8988T (cell line): Measurements from ENCODE around the gene NLGN4Y.

Experiments
- DNase-seq: peaks from one replicate; pipeline ENCODE4 v3.0.0; 2011

The NLGN4Y gene

GRCh38 chrY:14679181-14679580, 154.9 kb downstream of the NLGN4Y start:
- no peak for DNase-seq

GRCh38 chrY:14694543-14694942, 170.2 kb downstream of the NLGN4Y start:
- DNase-seq = no peak

DNA sequence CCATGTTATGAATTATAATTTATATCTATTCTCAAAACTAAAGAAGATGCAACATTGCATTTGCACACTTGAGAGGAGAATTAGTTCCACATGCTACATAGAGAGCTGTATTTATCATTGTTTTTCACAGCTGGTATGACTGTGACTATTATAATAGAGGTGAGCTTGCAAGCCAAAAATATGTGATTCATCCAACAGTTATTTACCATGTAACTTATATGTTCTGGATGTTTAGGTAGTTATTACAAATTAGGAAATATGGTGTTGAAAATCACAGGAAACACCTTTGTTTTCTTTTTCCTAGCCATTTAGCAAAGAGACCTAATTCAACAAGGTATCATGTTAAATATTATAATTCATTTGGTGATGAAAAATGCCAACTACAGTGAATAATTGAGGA, 183.8 kb downstream of the NLGN4Y start:
- no peak for DNase-seq

DNA sequence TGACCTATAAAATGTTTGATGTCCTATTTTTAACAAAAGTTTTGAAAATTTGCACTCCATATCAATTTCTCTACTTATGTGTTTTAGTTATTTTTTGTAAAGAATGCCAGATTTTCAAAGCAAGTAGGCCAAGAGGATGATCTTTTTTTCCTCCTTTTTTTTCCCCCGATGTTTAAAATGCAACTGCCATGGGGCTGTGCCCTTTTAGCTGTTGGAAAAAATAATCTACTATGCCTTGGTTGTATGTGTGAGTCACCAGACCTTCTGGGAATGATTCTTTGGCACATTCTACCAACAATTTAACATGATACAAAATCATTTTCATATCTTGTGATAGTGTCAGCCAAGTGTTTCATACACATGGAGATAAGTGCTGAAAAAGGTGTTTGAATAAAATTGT, 217.3 kb downstream of the NLGN4Y start:
- no peak for DNase-seq

- DNase-seq = no peak
Measured at GRCh38 chrY:14748329-14748728, 224.0 kb downstream of the NLGN4Y start.

- no peak for DNase-seq
Measured at GRCh38 chrY:14755571-14755970, 231.2 kb downstream of the NLGN4Y start.

GRCh38 chrY:14762903-14763302, 238.6 kb downstream of the NLGN4Y start:
- DNase-seq = no peak

- DNase-seq = no peak
Measured at GRCh38 chrY:14763600-14763999, 239.3 kb downstream of the NLGN4Y start.

DNA sequence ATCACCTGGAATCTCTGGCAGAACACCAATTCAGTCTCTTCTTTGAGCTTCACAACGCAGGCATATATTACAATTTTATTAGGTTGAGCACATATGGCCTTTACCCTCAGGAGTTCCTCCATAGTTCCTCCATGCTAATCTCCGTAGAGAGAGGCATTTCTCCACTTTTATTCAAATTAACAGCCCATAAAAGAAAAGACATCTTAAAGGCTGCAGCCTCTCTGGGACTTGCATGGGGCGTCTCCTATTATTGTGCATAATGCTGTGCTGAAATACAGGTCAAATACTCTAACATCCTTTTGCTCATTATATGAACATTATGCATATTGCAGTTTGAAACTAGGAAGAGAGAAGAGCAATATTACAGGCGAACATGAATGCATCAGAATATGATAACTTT, 253.9 kb downstream of the NLGN4Y start:
- DNase-seq = no peak

- no peak for DNase-seq
Measured at GRCh38 chrY:14793104-14793503, 268.8 kb downstream of the NLGN4Y start.

DNA sequence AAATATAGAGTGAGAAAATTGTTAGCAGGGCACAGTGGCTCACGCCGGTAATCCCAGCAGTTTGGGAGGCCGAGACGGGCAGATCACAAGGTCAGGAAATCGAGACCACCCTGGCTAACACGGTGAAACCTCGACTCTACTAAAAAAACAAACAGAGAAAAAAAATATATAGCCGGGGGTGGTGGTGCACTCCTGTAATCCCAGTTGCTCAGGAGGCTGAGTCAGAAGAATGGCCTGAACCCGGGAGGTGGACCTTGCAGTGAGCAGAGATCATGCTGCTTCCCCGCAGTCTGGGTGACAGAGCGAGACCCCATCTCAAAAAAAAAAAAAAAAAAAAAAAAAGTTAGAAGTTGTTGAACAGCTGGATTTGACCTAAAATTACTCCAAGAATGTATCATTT, 269.3 kb downstream of the NLGN4Y start:
- DNase-seq = no peak

DNA sequence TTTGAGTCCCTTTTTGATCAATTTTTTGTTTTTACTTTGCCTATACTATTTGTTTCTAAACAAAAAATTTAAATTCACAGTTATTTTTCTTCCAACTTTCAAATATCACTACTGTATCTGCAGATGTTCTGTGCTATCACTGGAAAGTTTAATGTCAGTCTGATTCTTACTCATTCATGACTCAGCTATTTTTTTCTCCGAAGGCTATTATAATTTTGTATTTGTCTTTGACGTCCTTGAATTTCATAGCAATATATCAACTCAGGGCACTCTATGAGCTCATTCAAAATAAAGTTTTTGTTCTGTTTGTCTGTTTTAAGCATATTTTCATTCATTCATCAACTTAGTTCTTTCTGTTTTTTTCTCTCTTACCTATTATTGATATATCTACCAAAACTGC, 273.7 kb downstream of the NLGN4Y start:
- no peak for DNase-seq

DNA sequence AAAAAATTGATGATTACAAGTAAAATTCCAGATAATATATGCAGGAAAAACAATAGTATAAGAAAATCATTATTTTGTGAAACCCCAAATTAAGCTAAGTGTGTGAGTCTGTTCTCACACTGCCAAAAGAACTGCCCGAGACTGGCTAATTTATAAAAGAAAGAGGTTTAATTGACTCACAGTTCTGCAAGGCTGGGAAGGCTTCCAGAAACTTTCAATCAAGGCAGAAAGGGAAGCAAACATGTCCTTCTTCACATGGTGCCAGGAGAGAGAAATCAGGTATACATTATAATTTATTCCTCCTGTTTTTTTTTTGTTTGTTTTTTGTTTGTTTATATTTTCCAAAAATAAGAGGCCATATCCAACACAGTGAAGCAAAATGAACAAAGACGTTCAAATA, 276.8 kb downstream of the NLGN4Y start:
- DNase-seq = no peak

DNA sequence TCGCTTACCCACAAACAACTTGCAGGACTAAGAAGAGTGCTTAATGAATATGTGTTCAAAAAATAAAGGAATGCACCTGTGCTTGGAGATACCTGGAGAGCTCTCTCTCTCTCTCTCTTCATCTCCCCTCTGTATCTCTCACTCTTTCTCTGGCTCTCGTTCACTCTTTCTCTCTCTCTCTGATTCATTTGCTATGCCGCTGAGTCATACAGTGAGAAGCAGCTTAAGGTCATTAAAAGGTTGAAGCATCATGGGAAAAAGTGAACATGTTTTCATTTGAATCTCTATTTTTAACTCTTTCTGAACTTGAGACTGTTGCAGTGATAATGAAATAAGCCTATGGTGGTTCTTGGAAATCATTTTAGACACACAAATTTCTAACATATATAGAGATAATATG, 277.8 kb downstream of the NLGN4Y start:
- DNase-seq = no peak

DNA sequence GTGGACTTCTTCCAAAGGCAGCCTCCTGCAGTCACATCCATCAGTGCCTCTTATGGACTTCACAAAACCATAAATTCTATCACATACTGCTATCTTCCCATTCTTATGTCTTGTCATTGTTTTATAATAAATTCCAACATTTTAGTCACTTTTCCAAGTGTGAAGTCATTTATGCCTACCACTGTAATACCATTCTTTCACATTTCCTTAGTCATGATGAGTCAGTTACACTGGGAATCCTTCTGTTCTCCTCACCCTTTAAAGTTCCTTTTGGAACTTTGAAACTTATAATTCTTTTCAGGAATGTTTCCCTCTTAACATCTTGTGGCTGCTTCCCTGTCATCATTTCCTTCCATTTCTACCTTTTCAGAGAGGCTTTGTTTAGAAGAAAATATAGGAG, 279.7 kb downstream of the NLGN4Y start:
- no peak for DNase-seq

GRCh38 chrY:14818452-14818851, 294.1 kb downstream of the NLGN4Y start:
- no peak for DNase-seq

- no peak for DNase-seq
Measured at GRCh38 chrY:14822201-14822600, 297.9 kb downstream of the NLGN4Y start.

- DNase-seq = no peak
Measured at GRCh38 chrY:14822906-14823305, 298.6 kb downstream of the NLGN4Y start.

GRCh38 chrY:14824583-14824982, 300.3 kb downstream of the NLGN4Y start:
- DNase-seq = no peak

DNA sequence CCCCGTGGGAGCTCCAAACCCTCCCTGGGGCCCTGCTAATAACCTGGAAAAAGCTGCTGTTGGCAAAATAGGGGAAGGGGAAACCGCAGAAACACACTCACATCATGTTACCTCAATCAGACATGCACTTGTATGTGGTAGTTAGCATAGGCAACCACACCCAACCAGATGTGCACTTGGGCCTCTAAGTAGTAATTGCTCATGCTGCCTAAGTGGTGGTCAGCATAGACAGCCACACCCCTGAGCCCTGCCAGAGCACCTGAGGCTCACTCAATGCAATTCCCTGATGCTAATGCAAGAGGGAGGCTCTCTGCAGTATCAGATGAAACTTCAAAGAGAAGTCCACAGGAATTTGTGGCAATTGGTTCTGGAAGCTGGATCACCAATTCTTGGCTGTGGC, 301.4 kb downstream of the NLGN4Y start:
- DNase-seq = no peak

DNA sequence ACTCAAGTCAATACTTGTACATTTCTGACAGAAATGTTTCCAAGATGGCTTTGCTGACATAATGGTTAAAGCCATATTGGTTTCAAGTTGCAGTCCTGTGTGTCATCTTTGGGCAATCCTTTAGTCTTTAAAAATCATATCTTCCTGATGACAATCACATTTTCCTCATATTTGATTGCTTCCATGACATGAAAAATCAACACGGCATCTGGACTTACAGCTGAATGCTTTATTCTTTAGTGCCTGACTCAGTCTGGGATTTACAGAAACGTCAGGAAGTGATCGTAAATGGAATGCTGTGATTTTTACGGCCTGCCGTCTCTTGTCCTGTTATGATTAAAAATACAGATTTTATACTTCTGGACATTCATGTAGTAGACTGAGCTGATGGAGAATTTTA, 304.2 kb downstream of the NLGN4Y start:
- DNase-seq = no peak

DNA sequence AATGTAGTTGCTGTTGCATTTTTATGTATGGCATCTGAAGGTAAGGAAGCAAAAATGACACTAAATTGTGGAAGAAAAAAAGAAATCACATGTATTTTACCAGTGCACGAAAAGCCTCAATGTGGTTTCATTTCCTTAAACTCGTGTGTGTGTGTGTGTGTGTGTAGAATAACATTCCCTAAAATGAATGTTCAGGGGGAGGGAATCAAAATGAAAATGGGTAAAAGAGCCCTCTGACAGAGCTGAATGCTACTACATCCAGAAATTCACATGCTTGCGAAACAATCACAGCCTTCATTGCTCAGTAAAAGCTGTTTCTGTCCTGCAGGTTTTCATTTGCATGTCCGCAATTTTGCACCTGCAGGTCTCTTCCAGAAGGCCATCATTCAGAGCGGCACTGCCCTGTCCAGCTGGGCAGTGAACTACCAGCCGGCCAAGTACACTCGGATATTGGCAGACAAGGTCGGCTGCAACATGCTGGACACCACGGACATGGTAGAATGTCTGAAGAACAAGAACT, 305.1 kb downstream of the NLGN4Y start:
- no peak for DNase-seq

GRCh38 chrY:14834103-14835060, 310.1 kb downstream of the NLGN4Y start:
- no peak for DNase-seq

DNA sequence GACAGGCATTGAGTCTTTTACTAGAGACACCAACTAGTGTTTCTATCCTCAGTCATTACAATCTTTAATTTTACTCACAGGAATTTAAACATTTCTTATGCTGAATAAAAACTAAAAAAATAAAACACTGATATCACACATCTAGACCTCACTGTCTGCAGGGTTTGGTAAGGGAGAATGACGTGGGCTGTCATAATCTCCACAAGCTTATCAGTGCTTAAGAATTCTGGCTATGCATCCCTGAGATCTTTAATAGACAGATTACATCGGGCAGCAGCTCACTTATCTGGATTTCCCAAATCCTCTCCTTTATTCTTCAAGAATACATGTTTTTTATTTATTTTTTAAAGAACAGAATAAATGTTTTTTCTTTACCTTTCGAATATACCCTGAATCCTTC, 313.1 kb downstream of the NLGN4Y start:
- no peak for DNase-seq

GRCh38 chrY:14850734-14851133, 326.4 kb downstream of the NLGN4Y start:
- no peak for DNase-seq
